ENCODE results near the gene RNF32. TPM values are rescaled to one million over a fixed set of nuclear protein-coding genes. Genes with fewer than 3 reads are reported as not detected.

Gene RNF32
- total and polyA plus RNA-seq, 2 of the 13 experiments (the other 11 are each of a cell fraction or from before 2014, with no cell fraction given) = not detected

DNA sequence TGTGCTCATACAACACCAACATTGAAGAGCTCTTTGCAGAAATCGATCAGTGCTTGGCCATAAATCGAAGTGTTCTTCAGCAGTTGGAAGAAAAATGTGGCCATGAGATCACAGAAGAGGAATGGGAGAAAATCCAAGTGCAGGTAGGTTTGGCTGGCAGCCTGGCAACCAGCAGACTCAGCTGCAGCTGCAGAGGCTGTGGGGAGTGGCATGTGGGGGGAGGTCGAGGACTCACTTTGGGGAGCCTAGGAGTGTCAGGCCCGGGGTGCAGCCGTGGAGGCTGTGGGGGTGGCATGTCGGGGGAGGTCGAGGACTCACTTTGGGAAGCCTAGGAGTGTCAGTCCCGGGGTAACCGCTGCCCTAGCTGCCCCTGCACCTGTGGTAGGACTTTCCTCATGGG is 35.1 kb downstream of the RNF32 start:
- POLR2A ChIA-PET = no interaction called here
- TF ChIP-seq ZBTB26 (CRISPR knock-in tag; IDR thresholded peaks at IDR 0.05; ENCODE audit: borderline replicate concordance) (no peak), ATF2 (CRISPR knock-in tag; IDR thresholded peaks at IDR 0.05) (no peak), ZNF230 (CRISPR knock-in tag; IDR thresholded peaks at IDR 0.05) (no peak), ZNF143 (CRISPR knock-in tag; IDR thresholded peaks at IDR 0.05) (no peak), ADNP (CRISPR knock-in tag; IDR thresholded peaks at IDR 0.05) (no peak), JUNB (CRISPR knock-in tag; IDR thresholded peaks at IDR 0.05; ENCODE audit: borderline replicate concordance) (no peak), AGO2 (optimal IDR thresholded peaks at IDR 0.05; ENCODE audit: low read depth, low read length) (no peak), HOXA3 (CRISPR knock-in tag; IDR thresholded peaks at IDR 0.05) (no peak), ZNF83 (CRISPR knock-in tag; IDR thresholded peaks at IDR 0.05; ENCODE audit: borderline replicate concordance) (no peak), SRSF4 (IDR thresholded peaks at IDR 0.05; ENCODE audit: low read depth, low read length, poor library complexity, severe bottlenecking) (no peak), GMEB1 (CRISPR knock-in tag; IDR thresholded peaks at IDR 0.05; ENCODE audit: borderline replicate concordance) (no peak)
- TF ChIP-seq, protein P1, sequence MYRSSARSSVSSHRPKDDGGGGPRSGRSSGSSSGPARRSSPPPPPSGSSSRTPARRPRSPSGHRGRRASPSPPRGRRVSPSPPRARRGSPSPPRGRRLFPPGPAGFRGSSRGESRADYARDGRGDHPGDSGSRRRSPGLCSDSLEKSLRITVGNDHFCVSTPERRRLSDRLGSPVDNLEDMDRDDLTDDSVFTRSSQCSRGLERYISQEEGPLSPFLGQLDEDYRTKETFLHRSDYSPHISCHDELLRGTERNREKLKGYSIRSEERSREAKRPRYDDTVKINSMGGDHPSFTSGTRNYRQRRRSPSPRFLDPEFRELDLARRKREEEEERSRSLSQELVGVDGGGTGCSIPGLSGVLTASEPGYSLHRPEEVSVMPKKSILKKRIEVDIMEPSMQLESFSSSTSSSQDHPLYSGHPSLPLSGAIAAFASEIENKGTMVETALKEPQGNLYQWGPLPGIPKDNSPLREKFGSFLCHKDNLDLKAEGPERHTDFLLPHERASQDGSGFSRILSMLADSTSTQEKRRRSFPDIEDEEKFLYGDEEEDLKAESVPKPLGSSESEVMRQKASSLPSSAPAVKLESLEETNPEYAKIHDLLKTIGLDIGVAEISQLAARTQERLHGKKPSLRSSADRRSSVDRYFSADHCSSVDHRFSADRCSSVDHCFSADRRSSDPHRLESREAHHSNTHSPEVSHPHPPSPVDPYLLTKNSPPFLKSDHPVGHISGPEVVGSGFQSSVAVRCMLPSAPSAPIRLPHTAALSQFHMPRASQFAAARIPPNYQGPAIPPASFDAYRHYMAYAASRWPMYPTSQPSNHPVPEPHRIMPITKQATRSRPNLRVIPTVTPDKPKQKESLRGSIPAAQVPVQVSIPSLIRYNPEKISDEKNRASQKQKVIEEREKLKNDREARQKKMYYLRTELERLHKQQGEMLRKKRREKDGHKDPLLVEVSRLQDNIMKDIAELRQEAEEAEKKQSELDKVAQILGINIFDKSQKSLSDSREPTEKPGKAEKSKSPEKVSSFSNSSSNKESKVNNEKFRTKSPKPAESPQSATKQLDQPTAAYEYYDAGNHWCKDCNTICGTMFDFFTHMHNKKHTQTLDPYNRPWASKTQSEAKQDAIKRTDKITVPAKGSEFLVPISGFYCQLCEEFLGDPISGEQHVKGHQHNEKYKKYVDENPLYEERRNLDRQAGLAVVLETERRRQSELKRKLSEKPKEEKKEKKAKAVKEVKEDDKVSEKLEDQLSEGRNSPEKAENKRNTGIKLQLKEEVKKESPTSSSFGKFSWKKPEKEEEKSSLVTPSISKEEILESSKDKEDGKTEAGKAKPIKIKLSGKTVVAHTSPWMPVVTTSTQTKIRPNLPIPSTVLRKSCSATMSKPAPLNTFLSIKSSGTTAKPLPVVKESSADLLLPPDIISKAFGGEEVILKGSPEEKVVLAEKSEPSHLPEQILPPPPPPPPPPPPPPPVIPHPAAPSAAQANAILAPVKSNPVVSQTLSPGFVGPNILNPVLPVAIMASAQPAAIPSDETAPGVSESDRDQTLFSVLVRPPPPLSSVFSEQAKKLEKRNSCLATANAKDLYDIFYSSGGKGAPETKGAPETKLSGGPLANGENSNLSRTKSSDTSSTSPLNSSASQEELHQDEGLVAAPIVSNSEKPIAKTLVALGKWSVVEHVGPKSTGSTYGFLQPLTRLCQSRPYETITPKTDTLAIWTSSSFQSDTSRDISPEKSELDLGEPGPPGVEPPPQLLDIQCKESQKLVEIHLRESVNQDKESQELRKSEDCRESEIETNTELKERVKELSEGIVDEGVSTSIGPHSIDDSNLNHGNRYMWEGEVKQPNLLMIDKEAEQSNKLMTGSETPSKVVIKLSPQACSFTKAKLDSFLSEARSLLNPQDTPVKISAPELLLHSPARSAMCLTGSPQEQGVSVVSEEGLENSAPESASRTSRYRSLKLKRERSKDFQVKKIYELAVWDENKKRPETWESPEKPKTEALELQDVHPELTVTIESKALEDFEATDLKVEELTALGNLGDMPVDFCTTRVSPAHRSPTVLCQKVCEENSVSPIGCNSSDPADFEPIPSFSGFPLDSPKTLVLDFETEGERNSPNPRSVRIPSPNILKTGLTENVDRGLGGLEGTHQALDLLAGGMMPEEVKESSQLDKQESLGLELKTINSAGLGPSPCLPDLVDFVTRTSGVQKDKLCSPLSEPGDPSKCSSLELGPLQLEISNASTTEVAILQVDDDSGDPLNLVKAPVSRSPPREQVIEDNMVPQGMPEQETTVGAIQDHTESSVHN (CRISPR knock-in tag; IDR thresholded peaks at IDR 0.05) = no peak

More for the DNA sequence above, 35.1 kb downstream of the RNF32 start:
- no peaks in the 10 kb centered on the region for H3K9me3 ChIP-seq (ENCODE audit: low read length)
- CTCF ChIA-PET (ENCODE audit: low intra/inter-chr PET ratio, low total read pairs) = no interaction called here
- in situ Hi-C loops (cut with HindIII; ENCODE audit: extremely low pct_ligation_motif_present, low pct_unique_long_range_greater_than_20kb) = no loop called here
- H3K36me3 ChIP-seq (replicated peaks in 1 of 2; ENCODE audit: control insufficient read depth in 1 of 2, insufficient read depth in 2 of 2, low read length in 2 of 2) = peaks cover 4 to 28% of the 10 kb centered on the region in 2 experiments; a peak in 2 of 5 replicates
- FAIRE-seq (no peak), DNase-seq (ENCODE audit: low spot score) (no peak), ATAC-seq (no peak)
- no peak overlapping the region for H2AFZ ChIP-seq (ENCODE audit: low read length)
- no peaks in the 10 kb centered on the region for H4K20me1 ChIP-seq (ENCODE audit: insufficient read depth, low read length)
- BruUV-seq (replicated peaks) = no TSS peak
- intact Hi-C loops (cut with micrococcal nuclease; ENCODE audit: unreplicated experiment) = no loop called here
- H3K27ac ChIP-seq (ENCODE audit: extremely low read length, insufficient read depth, low read length) = no peak overlapping the region
- WGBS (ENCODE audit: low lambda C conversion rate) = 95% methylated on average over 8 of the region's 9 CpGs
- H3K79me2 ChIP-seq (ENCODE audit: insufficient read depth, low read length) = no peaks in the 10 kb centered on the region
- no peaks in the 10 kb centered on the region for H3K4me1 ChIP-seq (ENCODE audit: insufficient read depth, low read length)
- H3K9ac ChIP-seq (ENCODE audit: insufficient read depth, low read depth, low read length) = no peak overlapping the region
- H3K4me2 ChIP-seq (ENCODE audit: low read depth, low read length) = no peak overlapping the region
- H3K4me3 ChIP-seq (replicated peaks in 1 of 3; ENCODE audit: insufficient read depth in 1 of 3, low read depth in 2 of 3, low read length in 3 of 3) = no peak overlapping the region
- no peaks in the 10 kb centered on the region for H3K27me3 ChIP-seq (ENCODE audit: control insufficient read depth in 1 of 2, insufficient read depth in 2 of 2, low read length in 2 of 2)

Measured in HepG2 (cell line).